Peyer's patch (tissue), 4 donors: ENCODE measurements around the gene MIPOL1.

Source experiments
- CTCF ChIP-seq, 6 experiments: fragments of 450-650 bp in 4 of 6; fragments of 200-600 bp in 2 of 6; sonication (generic) in 1 of 6; IDR thresholded peaks; one replicate each; pipeline ENCODE4 v1.5.1; 2017 to 2019; ENCODE audit warnings: antibody characterized with exemption in 6 of 6, mild to moderate bottlenecking in 3 of 6, moderate library complexity in 1 of 6
- POLR2A ChIP-seq, 2 donors: fragments of 450-650 bp; IDR thresholded peaks; one replicate each; pipeline ENCODE4 v1.5.1; 2017; ENCODE audit warnings: antibody characterized with exemption in 2 of 2, mild to moderate bottlenecking in 2 of 2, moderate library complexity in 2 of 2

- TF ChIP-seq CTCF (IDR thresholded peaks at IDR 0.05) = no peak
- TF ChIP-seq POLR2A (IDR thresholded peaks at IDR 0.05) = no peak
Measured at GRCh38 chr14:37326434-37326833, 128.7 kb downstream of the MIPOL1 start.
